Right atrium auricular region (tissue), 2 donors: Measurements from ENCODE around the gene YJU2. TPM values are rescaled to one million over a fixed set of nuclear protein-coding genes. Genes with fewer than 3 reads are reported as not detected.
"Not testable (repeated sequence)": the region's sequence is repeated elsewhere in the genome, so short reads cannot be mapped to it uniquely, and the experiment has no call there.

Experiments used
- DNase-seq: peaks from one replicate; pipeline ENCODE4 v3.0.0-alpha.2; 2019; ENCODE audit warnings: low spot score
- H3K27ac ChIP-seq, 2 donors: fragments of 200-600 bp; sonication (generic); 1 replicate in 1 of 2; 2 replicates in 1 of 2; pipeline ENCODE4 v1.5.1; 2016 to 2019
- H3K27me3 ChIP-seq, 2 donors: fragments of 200-600 bp; sonication (generic); one replicate each; pipeline versions ENCODE4 v1.5.1 to v1.6.0; 2017 to 2019
- H3K36me3 ChIP-seq: fragments of 200-600 bp; sonication (generic); one replicate; pipeline ENCODE4 v1.5.1; 2016
- H3K4me1 ChIP-seq, 2 donors: fragments of 200-600 bp; sonication (generic); one replicate each; pipeline versions ENCODE4 v1.5.1 to v1.6.0; 2017 to 2019
- H3K4me3 ChIP-seq, 2 donors: fragments of 200-600 bp; sonication (generic); 1 replicate in 1 of 2; 2 replicates in 1 of 2; pipeline ENCODE4 v1.5.1; 2017 to 2019; ENCODE audit warnings: mild to moderate bottlenecking in 1 of 2, moderate library complexity in 1 of 2
- H3K9me3 ChIP-seq, 2 donors: fragments of 200-600 bp; sonication (generic); one replicate each; pipeline ENCODE4 v1.5.1; 2019
- total RNA-seq, 2 donors: library from RNA; depleted of rRNA; stranded (reverse); fragments of >200 nt; gene quantifications; one replicate each; pipeline ENCODE4 v1.1.0, GENCODE V29; 2016
- TF ChIP-seq, protein P1 (sequence below), 2 donors: fragments of 200-600 bp; sonication (generic); IDR thresholded peaks; one replicate each; pipeline ENCODE4 v1.5.1; 2019; ENCODE audit warnings: antibody characterized with exemption in 2 of 2

YJU2 gene
- total RNA-seq, 2 donors from 2014 or later = 9.1 to 17.6 TPM

DNA sequence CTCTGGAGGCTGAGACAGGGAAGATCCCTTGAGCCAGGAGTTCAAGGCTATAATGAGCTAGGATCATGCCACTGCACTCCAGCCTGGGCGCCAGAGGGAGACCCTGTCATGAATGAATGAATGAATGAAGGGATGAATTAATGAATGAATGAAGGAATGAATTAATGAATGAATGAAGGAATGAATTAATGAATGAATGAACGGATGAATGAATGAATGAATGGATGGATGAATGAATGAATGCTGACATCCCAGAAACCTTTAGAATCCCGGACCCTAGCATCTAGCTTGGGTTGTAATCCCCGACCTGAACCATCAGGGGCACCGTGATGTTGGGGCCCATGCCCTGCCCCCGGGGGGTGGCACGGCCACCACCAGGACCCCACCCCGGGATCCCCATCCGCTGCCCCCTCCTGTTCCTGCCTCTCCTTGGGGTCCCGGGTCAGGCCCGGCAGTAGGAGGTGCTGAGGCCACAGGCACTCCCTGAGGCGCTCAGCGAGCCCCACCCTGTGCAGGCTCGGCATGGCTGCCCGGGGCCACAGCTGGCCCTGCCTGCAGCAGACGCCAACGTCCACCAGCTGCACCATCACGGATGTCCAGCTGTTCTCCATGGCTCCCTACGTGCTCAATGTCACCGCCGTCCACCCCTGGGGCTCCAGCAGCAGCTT, 14.1 kb upstream of the YJU2 start:
- Histone ChIP-seq H3K4me1 (peaks cover 0 to 6% of the 10 kb centered on the region in 2 donors), H3K9me3 (no peaks in the 10 kb centered on the region), H3K36me3 (no peaks in the 10 kb centered on the region), H3K4me3 (no peak overlapping the region), H3K27me3 (peaks cover 0 to 3% of the 10 kb centered on the region in 2 donors), H3K27ac (no peak overlapping the region)
- DNase-seq = no peak
- TF ChIP-seq, protein P1, sequence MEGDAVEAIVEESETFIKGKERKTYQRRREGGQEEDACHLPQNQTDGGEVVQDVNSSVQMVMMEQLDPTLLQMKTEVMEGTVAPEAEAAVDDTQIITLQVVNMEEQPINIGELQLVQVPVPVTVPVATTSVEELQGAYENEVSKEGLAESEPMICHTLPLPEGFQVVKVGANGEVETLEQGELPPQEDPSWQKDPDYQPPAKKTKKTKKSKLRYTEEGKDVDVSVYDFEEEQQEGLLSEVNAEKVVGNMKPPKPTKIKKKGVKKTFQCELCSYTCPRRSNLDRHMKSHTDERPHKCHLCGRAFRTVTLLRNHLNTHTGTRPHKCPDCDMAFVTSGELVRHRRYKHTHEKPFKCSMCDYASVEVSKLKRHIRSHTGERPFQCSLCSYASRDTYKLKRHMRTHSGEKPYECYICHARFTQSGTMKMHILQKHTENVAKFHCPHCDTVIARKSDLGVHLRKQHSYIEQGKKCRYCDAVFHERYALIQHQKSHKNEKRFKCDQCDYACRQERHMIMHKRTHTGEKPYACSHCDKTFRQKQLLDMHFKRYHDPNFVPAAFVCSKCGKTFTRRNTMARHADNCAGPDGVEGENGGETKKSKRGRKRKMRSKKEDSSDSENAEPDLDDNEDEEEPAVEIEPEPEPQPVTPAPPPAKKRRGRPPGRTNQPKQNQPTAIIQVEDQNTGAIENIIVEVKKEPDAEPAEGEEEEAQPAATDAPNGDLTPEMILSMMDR (IDR thresholded peaks at IDR 0.05) = no peak

DNA sequence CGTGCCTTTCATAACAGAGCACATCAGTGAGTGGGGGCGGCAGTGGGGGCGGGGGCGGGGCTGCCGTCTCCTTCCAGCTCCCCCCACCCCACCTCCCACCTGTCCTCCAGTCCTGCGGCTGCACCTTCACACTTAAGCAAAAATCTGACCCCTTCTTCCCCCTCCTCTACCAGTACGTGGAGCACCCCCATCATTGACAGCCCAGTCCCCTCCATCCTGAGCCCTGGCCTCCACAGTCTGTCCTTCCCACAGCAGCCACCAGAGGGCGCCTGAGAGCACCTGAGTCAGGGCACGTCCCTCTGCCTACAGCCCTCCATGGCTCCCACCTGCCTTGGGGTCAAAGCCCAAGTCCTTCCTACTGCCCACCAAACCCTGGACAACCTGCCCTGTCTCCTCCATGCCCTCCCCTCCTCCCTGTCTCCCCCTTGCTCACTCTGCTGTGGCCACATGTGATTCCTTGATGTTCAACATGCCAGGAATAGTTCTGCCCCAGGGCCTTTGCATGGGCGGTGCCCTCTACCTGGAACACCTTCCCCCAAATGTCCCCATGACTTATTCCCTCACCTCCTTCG, 13.5 kb upstream of the YJU2 start:
- Histone ChIP-seq H3K4me1 (peaks cover 0 to 6% of the 10 kb centered on the region in 2 donors), H3K27me3 (peaks cover 0 to 3% of the 10 kb centered on the region in 2 donors), H3K27ac (no peak overlapping the region), H3K4me3 (no peak overlapping the region), H3K9me3 (no peaks in the 10 kb centered on the region), H3K36me3 (no peaks in the 10 kb centered on the region)
- no peak for DNase-seq
- TF ChIP-seq, protein P1 (IDR thresholded peaks at IDR 0.05) = peak; percentile 22 to 56

DNA sequence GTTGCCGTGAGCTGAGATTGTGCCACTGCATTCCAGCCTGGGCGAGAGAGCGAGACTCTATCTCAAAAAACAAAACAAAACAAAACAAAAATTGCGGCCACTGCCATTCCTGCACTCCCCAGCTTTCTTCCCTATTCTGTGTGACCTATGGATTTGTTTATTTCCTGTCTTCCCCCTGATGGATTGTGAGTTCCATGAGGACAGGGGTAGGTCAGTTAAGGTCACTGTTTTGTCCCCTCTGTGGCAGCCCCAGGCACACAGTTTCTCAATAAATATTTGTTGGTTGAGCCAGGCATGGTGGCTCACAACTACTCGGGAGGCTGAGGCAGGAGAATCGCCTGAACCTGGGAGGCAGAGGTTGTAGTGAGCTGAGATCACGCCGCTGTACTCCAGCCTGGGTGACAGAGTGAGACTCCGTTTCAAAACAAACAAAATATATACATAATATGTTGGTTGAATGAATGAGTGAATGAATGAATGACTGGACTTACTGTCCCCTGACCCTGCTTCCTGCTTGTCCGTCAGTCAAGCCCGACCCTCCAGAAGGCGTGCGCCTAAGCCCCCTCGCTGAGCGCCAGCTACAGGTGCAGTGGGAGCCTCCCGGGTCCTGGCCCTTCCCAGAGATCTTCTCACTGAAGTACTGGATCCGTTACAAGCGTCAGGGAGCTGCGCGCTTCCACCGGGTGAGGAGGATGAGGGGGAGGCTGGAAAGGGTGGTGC, 12.6 kb upstream of the YJU2 start:
- H3K27me3 ChIP-seq = no peaks in the 10 kb centered on the region
- TF ChIP-seq, protein P1 (IDR thresholded peaks at IDR 0.05) = no peak

DNA sequence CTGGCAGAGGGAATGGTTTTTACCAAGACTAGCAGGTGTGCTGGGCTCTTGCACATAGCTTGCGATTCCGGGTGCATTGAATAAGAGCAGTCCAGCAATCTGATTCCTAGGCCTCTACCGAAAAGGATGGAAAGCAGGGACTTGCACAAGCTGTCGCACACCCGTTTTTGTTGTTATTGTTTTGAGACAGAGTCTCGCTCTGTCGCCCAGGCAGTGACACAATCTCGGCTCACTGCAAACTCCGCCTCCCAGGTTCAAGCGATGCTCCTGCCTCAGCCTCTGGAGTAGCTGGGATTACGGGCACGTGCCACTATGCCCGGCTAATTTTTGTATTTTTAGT, 12.0 kb upstream of the YJU2 start:
- TF ChIP-seq, protein P1 (IDR thresholded peaks at IDR 0.05) = no peak
- H3K27ac ChIP-seq = no peak overlapping the region
- no peaks in the 10 kb centered on the region for H3K36me3 ChIP-seq
- no peaks in the 10 kb centered on the region for H3K9me3 ChIP-seq
- no peaks in the 10 kb centered on the region for H3K4me1 ChIP-seq
- no peak overlapping the region for H3K4me3 ChIP-seq
- DNase-seq = no peak
- H3K27me3 ChIP-seq = no peaks in the 10 kb centered on the region

More for the DNA sequence above, 12.6 kb upstream of the YJU2 start:
- DNase-seq = no peak
- Histone ChIP-seq H3K27ac (no peak overlapping the region), H3K36me3 (no peaks in the 10 kb centered on the region), H3K4me3 (no peak overlapping the region), H3K9me3 (no peaks in the 10 kb centered on the region), H3K4me1 (peaks cover 0 to 2% of the 10 kb centered on the region in 2 donors)

DNA sequence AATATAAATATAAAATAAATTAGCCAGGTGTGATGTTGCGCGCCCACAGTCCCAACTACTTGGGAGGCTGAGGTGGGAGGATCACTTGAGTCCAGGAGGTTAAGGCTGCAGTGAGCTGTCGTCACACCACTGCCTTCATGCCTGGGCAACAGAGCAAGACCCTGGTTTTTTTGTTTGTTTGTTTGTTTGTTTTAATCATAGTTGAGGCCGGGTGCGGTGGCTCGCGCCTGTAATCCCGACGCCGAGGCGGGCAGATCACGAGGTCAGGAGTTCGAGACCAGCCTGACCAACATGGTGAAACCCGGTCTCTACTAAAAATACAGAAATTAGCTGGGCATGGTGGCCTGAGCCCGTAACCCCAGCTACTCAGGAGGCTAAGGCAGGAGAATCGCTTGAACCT, 9.4 kb upstream of the YJU2 start:
- not testable (repeated sequence) for H3K27me3 ChIP-seq, H3K4me3 ChIP-seq, DNase-seq, H3K27ac ChIP-seq, H3K4me1 ChIP-seq, H3K36me3 ChIP-seq
- peaks cover 0 to 12% of the 10 kb centered on the region in 2 donors for H3K9me3 ChIP-seq

DNA sequence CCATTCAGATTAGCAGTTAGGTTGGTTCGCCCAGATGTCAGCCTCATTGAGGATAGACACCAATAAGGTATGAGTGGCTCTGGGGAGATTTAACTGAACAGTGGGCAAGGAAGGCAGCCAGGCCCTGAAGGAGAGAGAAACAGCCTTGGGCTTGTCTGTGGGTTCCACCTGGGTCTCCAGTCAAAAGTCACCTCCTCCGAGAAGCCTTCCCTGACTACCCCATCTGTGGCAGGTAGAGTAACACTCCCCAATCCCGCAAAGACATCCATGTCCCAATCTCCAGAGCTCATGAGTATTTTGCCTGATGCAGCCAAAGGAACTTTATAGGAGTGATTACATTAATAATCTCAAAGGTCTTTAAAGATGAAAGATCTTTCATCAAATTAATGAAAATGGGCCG, 8.0 kb upstream of the YJU2 start:
- H3K9me3 ChIP-seq = peaks cover 0 to 12% of the 10 kb centered on the region in 2 donors
- TF ChIP-seq, protein P1 (IDR thresholded peaks at IDR 0.05) = no peak
- H3K27ac ChIP-seq = no peak overlapping the region
- no peak overlapping the region for H3K4me3 ChIP-seq
- H3K27me3 ChIP-seq = no peaks in the 10 kb centered on the region
- H3K4me1 ChIP-seq = no peaks in the 10 kb centered on the region
- H3K36me3 ChIP-seq = no peaks in the 10 kb centered on the region
- DNase-seq = no peak
